Stimulated activated CD4-positive, alpha-beta T cell treated with anti-CD3 and anti-CD28 coated beads, Interleukin-15, amount 100 ng/mL, for 1 hour (primary cell): ENCODE data around the gene TAS2R46.
"Not testable (repeated sequence)": the region's sequence is repeated elsewhere in the genome, so short reads cannot be mapped to it uniquely, and the experiment has no call there.

Source experiments
- DNase-seq, 2 donors: peaks; one replicate each; pipeline ENCODE4 v3.0.0-alpha.2; 2020; ENCODE audit warnings: low read depth in 1 of 2, low spot score in 1 of 2

The TAS2R46 gene, protein sequence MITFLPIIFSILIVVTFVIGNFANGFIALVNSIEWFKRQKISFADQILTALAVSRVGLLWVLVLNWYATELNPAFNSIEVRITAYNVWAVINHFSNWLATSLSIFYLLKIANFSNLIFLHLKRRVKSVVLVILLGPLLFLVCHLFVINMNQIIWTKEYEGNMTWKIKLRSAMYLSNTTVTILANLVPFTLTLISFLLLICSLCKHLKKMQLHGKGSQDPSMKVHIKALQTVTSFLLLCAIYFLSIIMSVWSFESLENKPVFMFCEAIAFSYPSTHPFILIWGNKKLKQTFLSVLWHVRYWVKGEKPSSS

DNA sequence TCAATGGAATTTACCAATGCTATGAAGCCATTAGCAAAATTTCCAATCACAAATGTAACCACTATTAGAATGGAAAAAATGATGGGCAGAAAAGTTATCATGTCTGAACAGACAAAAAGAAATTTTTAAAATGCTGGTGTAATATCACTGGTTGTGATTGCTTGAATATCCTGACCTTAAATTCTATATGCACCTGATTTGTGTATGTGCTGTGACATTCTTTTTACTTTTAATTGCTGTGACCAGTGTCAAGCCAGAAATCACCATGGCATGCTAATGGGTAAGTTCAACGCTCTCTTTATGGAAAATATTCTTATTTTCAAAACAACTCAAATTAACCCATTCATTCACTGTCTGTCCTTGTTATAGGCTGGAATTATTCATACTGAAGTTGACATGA is at the start of gene TAS2R46:
Gene TAS2R46, minus strand, starts transcription at position 101 of the 400 bp plus-strand sequence. Its CDS starts 0 bp downstream, at position 101.
- not testable (repeated sequence) for DNase-seq

DNA sequence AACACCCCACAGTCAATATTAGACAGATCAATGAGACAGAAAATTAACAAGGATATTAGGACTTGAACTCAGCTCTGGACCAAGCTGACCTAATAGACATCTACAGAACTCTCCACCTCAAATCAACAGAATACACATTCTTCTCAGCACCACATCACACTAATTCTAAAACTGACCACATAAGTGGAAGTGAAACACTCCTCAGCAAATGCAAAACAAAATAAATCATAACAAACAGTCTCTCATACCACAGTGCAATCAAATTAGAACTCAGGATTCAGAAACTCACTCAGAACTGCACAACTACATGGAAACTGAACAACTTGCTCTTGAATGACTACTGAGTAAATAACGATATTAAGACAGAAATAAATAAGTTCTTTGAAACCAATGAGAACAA is 49.1 kb upstream of the TAS2R46 start:
- DNase-seq = not testable (repeated sequence)

DNA sequence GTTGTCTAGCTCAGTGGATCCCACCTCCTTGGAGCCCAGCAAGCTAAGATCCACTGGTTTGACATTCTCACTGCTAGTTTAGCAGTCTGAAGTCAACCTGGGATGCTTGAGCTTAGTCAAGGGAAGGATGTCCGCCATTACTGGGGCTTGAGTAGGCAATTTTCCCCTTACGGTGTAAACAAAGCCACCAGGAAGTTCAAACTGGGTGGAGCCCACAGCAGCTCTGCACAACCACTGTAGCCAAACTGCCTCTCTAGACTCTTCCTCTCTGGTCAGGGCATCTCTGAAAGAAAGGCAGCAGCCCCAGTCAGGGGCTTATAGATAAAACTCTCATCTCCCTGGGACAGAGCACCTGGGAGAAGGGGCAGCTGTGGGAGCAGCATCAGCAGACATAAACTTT is 46.8 kb upstream of the TAS2R46 start:
- DNase-seq = no peak

DNA sequence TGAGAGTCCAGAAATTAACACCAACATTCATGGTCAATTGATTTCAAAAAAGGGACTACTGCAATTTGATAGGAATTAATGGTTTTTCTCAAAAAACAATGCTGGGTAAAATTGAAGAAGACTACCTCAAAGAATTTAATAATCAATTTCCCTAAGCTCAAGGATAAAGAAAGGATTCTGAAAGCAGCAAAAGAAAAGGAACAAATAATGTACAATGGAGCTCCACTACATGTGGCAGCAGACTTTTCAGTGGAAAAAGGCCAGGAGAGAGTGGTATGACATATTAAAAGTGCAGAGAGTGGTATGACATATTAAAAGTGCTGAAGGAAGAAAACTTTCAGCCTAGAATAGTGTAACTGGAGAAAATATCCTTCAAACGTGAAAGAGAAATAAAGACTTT is 45.6 kb upstream of the TAS2R46 start:
- no peak for DNase-seq

DNA sequence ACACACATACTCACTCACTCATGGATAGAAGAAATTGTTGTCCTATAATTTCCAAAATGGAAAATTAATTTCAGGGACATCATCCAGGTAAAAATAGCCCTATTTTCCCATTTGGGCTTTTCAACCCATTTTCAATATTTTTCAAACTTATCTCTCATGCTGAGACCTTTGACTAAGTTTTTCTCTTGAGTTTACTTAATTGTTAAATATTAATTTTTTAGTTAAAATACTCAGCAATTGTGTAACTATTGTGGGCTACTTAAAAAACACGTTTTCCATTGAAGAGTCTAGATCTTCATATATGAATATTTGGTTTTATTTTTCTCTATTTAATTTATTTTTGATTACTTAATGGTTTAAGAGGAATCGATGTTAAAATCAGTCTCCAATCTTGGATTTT is 44.2 kb upstream of the TAS2R46 start:
- no peak for DNase-seq

DNA sequence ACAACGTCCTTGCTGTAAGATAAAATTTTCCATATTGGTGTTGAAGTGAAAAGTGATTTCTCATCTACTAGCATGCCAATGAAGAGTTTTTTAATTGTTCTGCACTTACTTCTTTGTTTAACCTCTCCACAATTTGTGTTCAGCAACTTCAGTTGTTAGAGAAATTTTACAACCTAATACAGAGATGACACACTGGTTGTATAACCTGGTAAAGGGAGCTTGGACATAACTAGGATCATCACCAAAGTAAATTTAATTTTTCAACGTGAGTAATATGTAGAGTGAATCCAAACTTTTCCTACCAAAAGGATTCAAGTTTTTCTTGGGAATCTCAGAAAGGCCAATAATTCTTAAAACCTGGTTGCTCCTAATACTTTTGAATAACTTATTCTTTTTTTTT is 43.5 kb upstream of the TAS2R46 start:
- DNase-seq = no peak

DNA sequence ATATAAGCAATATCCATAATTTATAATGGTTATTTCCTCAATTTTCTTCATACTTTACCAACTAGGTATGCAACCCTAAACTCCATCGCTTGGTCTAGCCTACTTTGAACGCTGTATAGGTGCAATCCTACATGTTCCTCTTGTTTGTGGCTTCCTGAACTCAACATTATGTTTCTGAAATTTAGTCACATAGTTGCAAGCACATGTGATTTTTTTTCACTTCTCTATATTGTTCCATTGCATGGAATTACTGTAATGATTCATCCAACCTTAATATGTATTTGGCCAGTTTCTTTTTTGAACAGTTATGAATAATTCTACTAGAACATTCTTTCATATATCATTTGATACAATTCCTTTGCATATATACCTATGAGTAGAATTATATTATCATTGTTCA is 32.8 kb upstream of the TAS2R46 start:
- not testable (repeated sequence) for DNase-seq

DNA sequence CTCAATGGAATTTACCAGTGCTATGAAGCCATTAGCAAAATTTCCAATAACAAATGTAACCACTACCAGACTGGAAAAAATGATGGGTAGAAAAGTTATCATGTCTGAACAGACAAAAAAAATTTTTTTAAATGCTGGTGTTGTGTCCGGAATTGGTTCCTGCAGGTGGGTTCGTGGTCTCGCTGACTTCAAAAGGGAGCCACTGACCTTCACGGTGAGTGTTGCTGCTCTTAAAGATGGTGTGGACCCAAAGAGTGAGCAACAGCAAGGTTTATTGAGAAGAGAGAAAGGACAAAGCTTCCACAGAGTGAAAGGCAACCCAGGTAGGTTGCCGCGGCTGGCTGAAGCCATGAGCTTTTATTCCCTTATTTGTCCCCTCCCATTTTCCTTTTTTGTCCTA is 30.0 kb upstream of the TAS2R46 start, which contains the start of gene TAS2R43:
Gene TAS2R43, minus strand, starts transcription at position 186 of the 400 bp plus-strand sequence. Its CDS starts 84 bp downstream, at position 102.
- DNase-seq = no peak

DNA sequence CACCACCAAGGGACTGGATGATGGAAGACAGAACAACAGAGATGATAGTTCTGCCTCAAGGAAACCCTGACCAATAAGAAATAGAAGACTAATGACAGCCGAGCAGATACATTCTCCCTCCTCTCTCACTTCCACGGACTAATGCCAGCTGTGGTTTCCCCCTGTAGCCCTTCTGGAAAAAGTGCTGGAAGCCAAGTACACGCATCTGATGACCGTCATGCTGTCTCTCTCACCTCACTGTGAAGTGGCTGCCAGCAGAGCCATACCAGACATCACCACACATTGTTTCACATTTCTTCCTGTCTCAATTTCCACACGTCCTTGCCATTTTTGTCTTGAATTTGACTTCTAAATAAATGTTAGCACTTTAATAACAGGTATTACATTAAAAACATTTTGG is 27.2 kb upstream of the TAS2R46 start:
- no peak for DNase-seq

DNA sequence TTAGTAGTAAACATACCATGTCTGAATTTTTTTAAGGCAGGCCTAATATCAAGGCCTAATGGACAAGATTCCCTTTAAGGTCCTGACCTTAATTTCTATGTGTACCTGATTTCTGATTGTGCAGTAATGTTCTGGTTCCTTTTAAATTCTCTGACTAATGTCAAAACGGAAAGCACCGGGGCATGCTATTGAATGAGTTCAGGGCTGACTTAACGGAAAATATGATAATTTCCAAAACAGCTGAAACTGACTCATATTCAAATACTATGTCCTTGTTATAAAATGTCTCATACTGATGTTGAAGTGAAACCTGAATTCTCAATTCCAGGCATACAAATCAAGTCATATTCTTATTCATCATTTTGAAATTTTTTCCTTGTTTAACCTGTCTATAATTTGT is 23.3 kb upstream of the TAS2R46 start:
- DNase-seq = no peak

DNA sequence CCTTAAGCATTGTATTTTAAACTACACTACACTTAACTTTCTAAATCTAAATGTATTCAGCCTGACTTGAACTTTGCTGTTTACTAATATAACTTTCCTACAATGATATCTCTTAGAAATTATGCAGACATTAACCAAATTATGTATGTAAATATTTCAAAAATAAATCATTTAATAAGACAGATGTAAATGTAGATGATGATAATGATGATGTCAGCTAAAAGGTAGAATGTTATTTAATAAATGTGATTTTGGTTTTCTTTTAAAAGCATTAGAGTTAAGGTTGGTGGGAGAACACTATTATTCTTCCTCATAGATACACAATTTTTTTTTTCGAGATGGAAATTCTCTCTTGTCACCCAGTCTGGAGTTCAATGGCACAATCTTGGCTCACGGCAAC is 19.9 kb upstream of the TAS2R46 start:
- DNase-seq = no peak

DNA sequence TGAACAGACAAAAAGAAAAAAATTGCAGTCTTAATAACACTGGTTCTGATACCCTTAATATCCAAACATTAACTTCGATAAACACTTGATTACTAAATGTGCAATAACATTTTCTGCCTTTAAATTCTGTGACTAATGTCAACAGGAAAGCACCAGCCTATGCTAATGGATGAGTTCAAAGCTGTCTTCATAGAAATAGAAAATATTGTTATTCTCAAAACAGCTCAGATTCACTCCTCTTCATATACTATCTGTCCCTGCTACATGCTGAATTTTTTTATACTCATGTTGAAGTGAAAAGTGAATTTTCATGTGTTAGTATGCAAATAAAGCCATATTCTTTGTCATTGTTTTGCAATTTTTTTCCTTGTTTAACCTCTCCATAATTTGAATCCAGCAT is 16.2 kb upstream of the TAS2R46 start:
- DNase-seq = no peak

DNA sequence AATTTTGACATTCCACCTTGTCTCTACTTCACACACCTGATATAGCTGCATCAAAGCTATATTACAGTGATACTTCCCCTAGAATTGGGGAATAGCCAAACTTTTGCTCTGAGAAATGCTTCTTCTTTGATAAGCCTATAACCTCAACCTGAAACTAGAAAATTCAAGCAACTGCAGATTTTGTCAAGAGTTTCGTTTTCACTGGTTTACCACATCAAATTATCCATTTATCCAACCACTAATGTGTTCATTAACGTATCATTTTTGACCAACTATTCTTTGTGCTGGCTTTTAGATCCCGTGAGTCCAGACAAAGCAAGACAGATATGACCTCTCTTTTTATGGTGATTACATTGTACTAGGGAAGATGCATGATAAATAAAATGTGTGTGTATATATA is 13.5 kb upstream of the TAS2R46 start:
- no peak for DNase-seq

DNA sequence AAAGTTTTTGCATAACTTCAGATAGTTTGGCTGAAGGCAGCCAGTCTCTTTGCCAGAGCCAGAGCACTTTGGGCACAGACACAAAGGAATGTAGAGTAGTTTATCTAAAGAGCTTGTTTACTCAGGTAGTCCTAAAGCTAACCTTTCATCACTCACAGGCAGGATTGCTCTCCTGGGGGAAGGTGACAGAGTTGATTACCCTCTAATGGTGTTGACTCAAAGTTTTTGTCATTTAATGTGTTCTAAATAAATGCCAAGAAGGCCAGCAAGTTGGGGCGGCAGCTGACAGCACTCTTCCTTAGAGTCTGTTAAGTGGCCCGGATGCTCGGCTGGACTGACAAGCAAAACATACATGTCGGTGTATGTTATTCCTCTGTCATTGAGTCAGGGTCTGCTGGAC is 9.3 kb upstream of the TAS2R46 start:
- no peak for DNase-seq

DNA sequence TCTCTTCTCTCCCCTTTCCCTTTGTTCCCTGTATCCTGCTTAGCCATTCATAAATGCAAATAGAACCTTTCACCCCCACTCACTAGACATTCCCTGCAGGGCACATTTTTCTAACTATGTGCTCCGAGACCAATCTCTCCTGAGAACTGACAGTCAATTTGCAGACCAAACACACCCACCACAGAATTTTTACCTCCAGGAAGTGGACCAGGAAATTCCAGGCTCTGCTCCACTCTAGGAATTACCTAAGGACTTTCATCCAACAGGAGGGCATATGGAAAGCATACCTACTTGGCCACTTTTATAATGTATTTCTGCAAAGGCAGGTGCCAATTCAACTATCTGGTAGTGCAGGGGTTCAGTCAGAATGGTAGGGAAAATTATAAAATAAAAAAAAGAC is 8.9 kb upstream of the TAS2R46 start:
- no peak for DNase-seq

DNA sequence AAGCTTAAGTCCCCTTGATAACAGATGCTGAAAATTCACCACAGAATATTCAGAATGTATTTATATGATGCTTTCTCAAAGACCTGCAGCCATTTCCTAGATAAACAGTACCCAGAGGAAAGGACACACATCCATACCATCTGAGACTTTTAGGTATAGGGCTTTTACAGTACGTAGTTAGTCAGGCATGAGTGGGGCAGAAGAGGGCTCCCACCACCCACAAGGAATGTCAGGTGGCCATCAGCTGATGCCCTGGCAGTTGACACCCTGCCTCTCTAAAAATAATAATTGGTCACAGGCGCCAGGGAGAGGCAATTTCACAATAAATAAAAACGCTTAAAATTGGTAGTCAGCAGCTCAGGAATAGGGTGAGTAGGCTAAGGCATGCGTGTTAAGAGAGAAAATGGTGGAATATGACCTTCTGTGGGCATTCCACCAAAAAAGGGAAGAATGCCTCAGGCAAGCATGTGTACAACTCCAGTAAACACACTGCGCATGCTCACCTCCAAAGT is 7.8 kb upstream of the TAS2R46 start:
- DNase-seq = no peak

DNA sequence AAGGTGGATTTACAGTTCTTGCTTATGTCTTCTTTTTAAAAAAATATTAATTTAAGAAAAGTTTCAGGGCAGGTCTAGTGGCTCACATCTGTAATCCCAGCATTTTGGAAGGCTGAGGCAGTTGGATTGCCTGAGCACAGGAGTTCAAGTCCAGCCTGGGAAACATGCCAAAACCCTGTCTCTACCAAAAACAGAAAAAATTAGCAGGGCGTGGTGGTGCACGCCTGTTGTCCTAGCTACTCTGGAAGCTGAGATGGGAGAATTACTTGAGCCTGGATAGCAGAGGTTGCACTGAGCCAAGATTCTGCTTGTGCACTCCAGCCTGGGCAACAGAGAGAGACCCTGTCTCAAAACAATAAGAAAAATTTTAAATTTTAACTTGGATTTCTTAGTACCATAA is 5.4 kb upstream of the TAS2R46 start:
- no peak for DNase-seq

DNA sequence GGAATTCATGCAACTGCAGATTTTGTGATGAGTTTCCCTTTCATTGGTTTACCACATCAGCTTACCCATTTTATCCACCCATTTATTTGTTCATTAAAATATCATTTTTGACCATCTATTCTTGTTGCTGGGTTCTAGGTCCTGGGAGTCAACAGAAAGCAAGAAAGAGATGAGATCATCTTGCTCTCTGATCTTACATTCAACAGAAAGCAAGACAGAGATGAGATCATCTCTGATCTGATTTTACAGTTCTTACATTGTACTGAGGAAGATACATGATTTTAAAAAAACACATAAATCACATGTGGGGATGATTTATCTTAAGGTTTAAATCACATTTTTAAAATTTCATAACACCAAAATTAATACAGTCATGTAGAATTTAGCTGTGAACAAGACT is 2.3 kb downstream of the TAS2R46 start:
- DNase-seq = no peak

DNA sequence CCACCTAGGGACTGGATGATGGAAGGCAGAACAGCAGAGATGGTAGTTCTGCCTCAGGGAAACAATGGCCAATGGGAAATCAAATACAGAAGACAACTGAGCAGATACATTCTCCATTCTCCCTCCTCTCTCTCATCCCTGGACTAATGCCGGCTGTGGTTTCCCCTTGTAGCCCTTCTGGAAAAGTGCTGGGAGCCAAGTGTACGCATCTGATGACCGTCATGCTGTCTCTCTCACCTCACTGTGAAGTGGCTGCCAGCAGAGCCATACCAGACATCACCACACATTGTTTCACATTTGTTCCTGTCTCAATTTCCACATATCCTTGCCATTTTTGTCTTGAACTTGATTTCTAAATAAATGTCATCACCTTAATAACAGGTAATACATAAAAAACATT is 3.1 kb downstream of the TAS2R46 start:
- DNase-seq = no peak

DNA sequence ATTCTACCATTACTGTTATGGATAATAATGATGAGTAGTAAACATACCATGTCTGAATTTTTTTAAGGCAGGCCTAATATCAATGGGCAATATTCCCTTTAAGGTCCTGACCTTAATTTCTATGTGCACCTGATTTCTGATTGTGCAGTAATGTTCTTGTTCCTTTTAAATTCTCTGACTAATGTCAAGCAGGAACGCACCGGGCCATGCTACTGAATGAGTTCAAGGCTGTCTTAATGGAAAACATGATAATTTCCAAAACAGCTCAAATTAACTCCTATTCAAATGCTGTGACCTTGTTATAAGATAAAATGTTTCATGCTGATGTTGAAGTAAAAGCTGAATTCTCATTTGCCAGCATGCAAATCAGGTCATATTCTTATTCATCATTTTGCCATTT is 6.8 kb downstream of the TAS2R46 start:
- DNase-seq = no peak

DNA sequence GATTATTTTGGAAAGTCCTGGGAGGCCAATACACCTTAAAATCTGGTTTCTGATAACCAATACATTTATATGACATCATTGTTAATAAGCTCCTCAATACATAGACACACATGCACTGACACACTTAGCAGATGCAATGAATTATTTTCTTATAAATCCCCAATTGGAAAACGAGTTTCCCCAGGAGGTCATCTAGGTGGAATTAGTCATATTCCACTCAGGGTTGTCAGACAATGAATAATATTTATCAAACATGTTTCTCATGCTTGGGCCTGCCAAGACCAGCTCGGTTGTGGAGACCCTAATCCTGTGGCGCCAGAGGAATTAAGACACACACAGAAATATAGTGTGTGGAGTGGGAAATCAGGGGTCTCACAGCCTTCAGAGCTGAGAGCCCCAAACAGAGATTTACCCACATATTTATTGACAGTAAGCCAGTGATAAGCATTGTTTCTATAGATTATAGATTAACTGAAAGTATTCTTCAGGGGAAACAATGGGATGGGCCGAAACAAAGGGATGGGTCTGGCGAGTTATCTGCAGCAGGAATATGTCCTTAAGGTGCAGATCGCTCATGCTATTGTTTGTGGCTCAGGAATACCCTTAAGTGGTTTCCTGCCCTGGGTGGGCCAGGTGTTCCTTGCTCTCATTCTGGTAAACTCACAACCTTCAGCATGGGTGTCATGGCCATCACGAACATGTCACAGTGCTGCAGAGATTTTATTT is 12.1 kb downstream of the TAS2R46 start:
- DNase-seq = not testable (repeated sequence)

DNA sequence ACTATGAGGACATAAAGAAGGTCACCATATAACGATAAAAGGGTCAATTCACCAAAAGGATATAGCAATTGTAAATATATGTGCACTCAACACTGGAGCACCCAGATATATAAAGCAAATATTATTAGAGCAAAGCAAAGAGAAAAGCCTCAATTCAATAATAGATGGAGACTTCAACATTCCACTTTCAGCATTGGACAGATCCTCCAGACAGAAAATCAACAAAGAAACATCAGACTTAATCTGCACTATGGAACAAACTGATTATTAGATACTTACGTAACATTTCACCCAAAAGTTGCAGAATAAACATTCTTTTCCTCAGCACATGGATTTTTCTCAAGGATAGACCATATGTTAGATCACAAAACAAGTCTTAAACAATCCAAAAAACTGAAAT is 20.7 kb downstream of the TAS2R46 start:
- not testable (repeated sequence) for DNase-seq
